ENCODE results near the gene ZGLP1.

GRCh38 chr19:10290357-10290875 is 19.2 kb downstream of the ZGLP1 start:
- no peak for TF ChIP-seq CTCF (IDR thresholded peaks at IDR 0.05)
- no peak for TF ChIP-seq POLR2A (IDR thresholded peaks at IDR 0.05)
